Epithelial cell of alveolus of lung (primary cell): Measurements from ENCODE around the gene PPP1R11. TPM values are rescaled to one million over a fixed set of nuclear protein-coding genes. Genes with fewer than 3 reads are reported as not detected.

ENCODE experiments used
- total RNA-seq: library from RNA; depleted of rRNA; stranded (reverse); fragments of >200 nt; gene quantifications from 2 replicates; pipeline ENCODE4 v1.2.1, GENCODE V29; 2015

The PPP1R11 gene
- total RNA-seq: 32.4 and 42.3 TPM in 2 replicates

DNA sequence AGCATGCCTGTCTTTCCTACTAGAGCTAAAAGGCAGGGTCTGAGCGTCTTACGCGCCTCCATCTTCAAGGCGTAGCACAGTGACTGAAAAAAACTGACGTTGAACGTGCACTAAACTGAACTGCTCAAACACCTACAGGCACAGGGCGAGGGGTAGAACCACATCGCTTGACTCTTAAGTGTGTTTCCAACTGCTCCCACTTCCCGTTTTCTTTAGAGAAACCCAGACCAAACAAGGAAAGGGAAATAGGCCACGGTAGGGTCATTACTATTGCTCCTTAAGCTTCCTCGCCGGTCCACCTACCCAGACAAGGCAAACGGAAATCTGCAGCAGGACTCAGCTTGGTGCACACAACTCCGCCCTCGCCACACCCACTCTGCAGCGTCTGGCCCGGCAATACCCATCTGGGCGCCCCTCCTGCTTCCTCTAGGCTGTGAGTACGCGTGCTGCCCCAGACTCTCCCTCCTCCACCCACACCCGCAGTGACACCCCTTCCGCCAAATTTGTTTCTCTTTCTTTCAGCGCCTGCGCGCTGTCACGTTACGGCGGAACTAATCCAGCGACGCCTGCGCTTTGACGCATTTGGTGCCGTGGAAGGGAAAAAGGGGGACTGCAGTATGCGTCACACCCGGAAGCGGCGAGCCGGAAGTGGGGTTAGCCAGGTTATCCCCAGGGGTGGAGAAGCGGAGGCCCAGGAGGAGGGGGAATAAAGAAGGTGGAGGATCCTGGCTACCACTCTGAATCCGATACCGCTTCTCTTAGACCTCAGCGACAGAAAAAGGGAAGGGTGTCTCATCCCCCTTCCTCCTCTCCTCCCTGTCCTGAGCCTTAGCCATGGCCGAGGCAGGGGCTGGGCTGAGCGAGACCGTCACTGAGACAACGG is at the start of gene PPP1R11:
Gene PPP1R11, plus strand, starts transcription at position 622 of the 883 bp plus-strand sequence. Its CDS starts 213 bp downstream, at position 835.

DNA sequence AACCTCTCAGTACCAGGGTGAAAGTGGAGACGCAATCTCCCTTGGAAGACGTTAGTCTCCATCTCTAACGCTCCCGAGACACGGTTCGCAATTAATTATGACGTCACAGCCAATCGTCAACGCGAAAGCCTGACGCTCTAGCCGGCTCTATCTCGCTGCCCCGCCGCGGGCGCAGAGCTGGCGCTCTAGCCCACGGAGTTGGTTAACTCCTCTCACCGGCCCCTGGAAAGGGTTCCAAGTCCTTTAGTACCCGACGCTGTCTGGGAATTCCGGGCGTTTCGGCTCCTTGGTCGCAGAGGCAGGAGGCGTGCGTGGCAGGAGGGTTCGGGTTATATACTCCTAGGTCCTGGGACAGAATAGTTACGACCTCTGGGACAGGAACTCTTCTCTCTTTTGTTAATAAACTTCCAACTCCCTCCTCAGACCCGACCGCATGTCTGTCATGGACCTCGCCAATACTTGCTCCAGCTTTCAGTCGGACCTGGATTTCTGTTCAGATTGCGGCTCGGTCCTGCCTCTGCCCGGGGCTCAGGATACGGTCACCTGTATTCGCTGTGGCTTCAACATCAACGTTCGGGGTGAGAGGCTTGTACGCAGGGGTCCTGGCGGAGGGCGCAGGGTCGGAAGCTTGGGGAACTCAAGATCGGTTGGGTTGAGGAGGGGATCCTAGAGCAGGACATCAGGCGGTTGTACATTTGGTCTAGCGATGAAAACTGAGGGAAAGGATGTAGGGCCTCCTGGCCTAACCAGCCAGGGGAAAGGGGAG is 5.7 kb upstream of the PPP1R11 start, which contains the start of gene POLR1H:
Gene POLR1H, plus strand, starts transcription at position 174 of the 766 bp plus-strand sequence. Its CDS starts 260 bp downstream, at position 434.

GRCh38 chr6:30075094-30075789 is 8.2 kb downstream of the PPP1R11 start, which contains the start of gene RNF39:
RNF39 (minus strand) TSS chr6:30075769; CDS start chr6:30075585, 184 bp downstream.

GRCh38 chr6:30113003-30113759 is 46.2 kb downstream of the PPP1R11 start, which contains the start of gene TRIM31:
TRIM31 (minus strand) TSS chr6:30113090; CDS start chr6:30112805, 285 bp downstream.

Other genes with a start within 250 kb of the PPP1R11 start
- gene HLA-G, start 239.4 kb upstream of the PPP1R11 start, total RNA-seq: 0.91 TPM in 1 of 2 replicates, not detected in the other
- 626 and 755 TPM in 2 replicates for gene HLA-A, start 124.7 kb upstream of the PPP1R11 start, total RNA-seq
- gene POLR1H, start 5.9 kb upstream of the PPP1R11 start, total RNA-seq: 25.7 and 51.3 TPM in 2 replicates
- not detected in 2 replicates for gene RNF39, start 8.6 kb downstream of the PPP1R11 start, total RNA-seq
- not detected in 2 replicates for gene TRIM31, start 45.9 kb downstream of the PPP1R11 start, total RNA-seq
- not detected in 2 replicates for gene TRIM40, start 68.9 kb downstream of the PPP1R11 start, total RNA-seq
- gene TRIM10, start 94.0 kb downstream of the PPP1R11 start, total RNA-seq: not detected in 2 replicates
- gene TRIM15, start 96.3 kb downstream of the PPP1R11 start, total RNA-seq: not detected in 2 replicates
- gene TRIM26, start 146.2 kb downstream of the PPP1R11 start, total RNA-seq: 26.5 and 30.5 TPM in 2 replicates